ENCODE measurements around the gene RPL11. TPM values are rescaled to one million over a fixed set of nuclear protein-coding genes. Genes with fewer than 3 reads are reported as not detected.
"Not testable (repeated sequence)": the region's sequence is repeated elsewhere in the genome, so short reads cannot be mapped to it uniquely, and the experiment has no call there.

RPL11 gene
- total RNA-seq, 1 donor from 2014 or later: 1,285 TPM

DNA sequence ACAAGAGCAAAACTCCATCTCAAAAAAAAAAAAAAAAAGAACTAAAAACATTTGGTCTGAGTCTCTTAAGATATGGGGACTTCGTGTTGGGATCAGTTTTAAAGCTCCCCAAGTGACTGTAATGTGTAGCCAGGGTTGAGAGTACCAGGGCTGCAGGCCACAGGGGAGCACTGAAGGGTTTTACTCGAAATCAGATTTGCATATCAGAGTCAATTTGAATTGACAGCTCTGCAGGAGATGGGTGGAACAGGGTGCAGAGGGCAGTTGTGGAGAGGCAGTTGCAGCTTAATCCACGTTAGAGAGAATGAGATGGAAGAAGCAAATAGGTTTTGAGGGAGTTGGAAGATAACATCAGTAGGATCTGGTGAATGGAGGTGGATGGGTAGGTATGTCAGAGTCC is 31.0 kb downstream of the RPL11 start:
- TF ChIP-seq, protein P1, sequence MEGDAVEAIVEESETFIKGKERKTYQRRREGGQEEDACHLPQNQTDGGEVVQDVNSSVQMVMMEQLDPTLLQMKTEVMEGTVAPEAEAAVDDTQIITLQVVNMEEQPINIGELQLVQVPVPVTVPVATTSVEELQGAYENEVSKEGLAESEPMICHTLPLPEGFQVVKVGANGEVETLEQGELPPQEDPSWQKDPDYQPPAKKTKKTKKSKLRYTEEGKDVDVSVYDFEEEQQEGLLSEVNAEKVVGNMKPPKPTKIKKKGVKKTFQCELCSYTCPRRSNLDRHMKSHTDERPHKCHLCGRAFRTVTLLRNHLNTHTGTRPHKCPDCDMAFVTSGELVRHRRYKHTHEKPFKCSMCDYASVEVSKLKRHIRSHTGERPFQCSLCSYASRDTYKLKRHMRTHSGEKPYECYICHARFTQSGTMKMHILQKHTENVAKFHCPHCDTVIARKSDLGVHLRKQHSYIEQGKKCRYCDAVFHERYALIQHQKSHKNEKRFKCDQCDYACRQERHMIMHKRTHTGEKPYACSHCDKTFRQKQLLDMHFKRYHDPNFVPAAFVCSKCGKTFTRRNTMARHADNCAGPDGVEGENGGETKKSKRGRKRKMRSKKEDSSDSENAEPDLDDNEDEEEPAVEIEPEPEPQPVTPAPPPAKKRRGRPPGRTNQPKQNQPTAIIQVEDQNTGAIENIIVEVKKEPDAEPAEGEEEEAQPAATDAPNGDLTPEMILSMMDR (IDR thresholded peaks at IDR 0.05; ENCODE audit: unreplicated experiment): no peak
- no peaks in the 10 kb centered on the region for H3K9me3 Mint-ChIP-seq (ENCODE audit: unreplicated experiment)
- no peaks in the 10 kb centered on the region for H3K27me3 Mint-ChIP-seq (ENCODE audit: unreplicated experiment)
- no peak for DNase-seq (ENCODE audit: low spot score)
- no peaks in the 10 kb centered on the region for H3K36me3 Mint-ChIP-seq (ENCODE audit: low read depth, unreplicated experiment)
- H3K27ac Mint-ChIP-seq (ENCODE audit: unreplicated experiment): no peak overlapping the region
- no peak overlapping the region for H3K4me3 Mint-ChIP-seq (ENCODE audit: unreplicated experiment)
- peaks cover 7% of the 10 kb centered on the region for H3K4me1 Mint-ChIP-seq (ENCODE audit: unreplicated experiment)

DNA sequence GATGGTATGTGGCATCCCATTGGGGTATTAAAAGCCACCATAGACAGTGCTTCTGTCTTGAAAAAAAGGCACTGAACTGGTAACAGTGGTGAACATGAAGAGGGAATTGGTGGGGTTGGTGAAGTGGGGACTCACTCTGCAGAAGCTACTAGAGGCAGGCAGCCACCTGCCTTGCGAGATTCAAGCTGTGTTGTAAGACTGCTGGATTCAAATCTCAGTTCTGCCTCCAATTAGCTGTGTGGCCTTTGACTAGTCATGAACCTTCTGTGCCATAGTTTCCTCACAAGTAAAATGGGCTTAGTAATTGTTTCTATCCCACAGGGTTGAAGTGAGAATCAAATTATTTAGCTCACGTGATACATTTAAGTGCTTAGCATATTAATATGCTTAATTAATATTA is 35.1 kb downstream of the RPL11 start:
- DNase-seq (ENCODE audit: low spot score): no peak
- no peaks in the 10 kb centered on the region for H3K27me3 Mint-ChIP-seq (ENCODE audit: unreplicated experiment)
- H3K4me1 Mint-ChIP-seq (ENCODE audit: unreplicated experiment): peaks cover 20% of the 10 kb centered on the region

DNA sequence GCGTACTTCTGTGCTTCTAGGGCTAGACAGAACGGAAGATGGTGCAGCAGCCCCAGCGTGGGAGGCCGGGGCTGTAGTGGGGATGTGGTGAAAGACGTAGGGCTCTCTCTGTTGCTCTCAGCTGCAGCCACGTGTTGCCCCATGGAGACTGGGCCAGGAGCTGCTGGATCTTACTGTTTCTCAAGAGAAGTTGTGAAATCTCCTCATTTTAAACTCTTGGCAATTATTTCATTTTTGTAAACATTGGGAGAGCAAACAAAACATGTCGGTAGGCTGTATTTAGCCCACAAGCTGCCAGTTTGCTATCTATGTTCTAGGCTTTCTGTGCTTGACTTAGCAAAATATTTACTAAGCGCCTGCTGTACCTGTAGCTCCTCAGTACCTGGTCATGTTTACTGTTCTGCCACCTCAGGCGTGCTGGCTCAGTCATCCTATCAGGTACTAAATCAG is 35.8 kb downstream of the RPL11 start:
- Mint-ChIP-seq H3K27ac (ENCODE audit: unreplicated experiment) (peak overlapping the region; percentile 24), H3K9me3 (ENCODE audit: unreplicated experiment) (no peaks in the 10 kb centered on the region), H3K36me3 (ENCODE audit: low read depth, unreplicated experiment) (peaks cover 4% of the 10 kb centered on the region), H3K4me1 (ENCODE audit: unreplicated experiment) (peaks cover 20% of the 10 kb centered on the region), H3K27me3 (ENCODE audit: unreplicated experiment) (no peaks in the 10 kb centered on the region), H3K4me3 (ENCODE audit: unreplicated experiment) (no peak overlapping the region)
- TF ChIP-seq, protein P1 (IDR thresholded peaks at IDR 0.05; ENCODE audit: unreplicated experiment): no peak
- no peak for DNase-seq (ENCODE audit: low spot score)

More for the DNA sequence above, 35.1 kb downstream of the RPL11 start:
- TF ChIP-seq, protein P1 (IDR thresholded peaks at IDR 0.05; ENCODE audit: unreplicated experiment): no peak
- H3K4me3 Mint-ChIP-seq (ENCODE audit: unreplicated experiment): no peak overlapping the region
- no peaks in the 10 kb centered on the region for H3K9me3 Mint-ChIP-seq (ENCODE audit: unreplicated experiment)
- peaks cover 3% of the 10 kb centered on the region for H3K36me3 Mint-ChIP-seq (ENCODE audit: low read depth, unreplicated experiment)
- H3K27ac Mint-ChIP-seq (ENCODE audit: unreplicated experiment): no peak overlapping the region

DNA sequence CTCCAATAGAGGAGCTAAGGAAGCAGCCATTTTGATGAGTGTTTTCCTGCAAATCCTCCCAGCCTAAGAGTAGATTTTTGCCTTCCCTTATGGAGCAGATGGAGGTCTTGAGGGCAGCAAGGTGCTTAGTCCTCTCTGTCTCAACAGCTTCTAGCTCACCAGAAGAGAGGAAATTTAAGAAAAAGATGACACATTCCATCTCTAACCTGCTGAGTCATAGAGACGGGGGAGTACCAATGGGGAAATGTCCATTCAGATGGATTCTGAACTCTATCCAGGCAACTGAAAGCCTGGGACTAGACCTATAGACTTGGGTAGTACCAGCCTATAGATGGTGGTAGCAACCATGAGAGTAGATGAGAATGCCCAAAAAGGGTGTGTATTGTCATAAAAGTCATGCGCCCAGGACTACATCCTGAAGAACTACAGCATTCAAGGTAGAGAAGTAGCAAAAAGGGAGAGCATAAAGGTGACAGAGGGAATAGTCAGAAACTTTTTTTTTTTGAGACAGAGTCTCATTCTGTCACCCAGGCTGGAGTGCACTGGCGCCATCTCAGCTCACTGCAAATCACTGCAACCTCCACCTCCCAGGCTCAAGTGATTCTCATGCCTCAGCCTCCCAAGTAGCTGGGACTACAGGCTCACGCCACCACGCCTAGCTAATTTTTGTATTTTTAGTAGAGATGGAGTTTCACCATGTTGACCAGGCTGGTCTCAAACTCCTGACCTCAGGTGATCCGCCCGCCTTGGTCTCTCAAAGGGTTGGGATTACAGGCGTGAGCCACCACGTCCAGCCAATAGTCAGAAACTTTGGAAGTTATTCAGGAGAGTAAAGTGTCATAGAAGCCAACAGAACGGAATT is 41.0 kb downstream of the RPL11 start:
- Mint-ChIP-seq H3K4me1 (ENCODE audit: unreplicated experiment) (peaks cover 14% of the 10 kb centered on the region), H3K27ac (ENCODE audit: unreplicated experiment) (no peak overlapping the region), H3K4me3 (ENCODE audit: unreplicated experiment) (no peak overlapping the region), H3K27me3 (ENCODE audit: unreplicated experiment) (no peaks in the 10 kb centered on the region), H3K9me3 (ENCODE audit: unreplicated experiment) (no peaks in the 10 kb centered on the region), H3K36me3 (ENCODE audit: low read depth, unreplicated experiment) (peaks cover 4% of the 10 kb centered on the region)
- TF ChIP-seq, protein P1 (IDR thresholded peaks at IDR 0.05; ENCODE audit: unreplicated experiment): no peak
- DNase-seq (ENCODE audit: low spot score): no peak

DNA sequence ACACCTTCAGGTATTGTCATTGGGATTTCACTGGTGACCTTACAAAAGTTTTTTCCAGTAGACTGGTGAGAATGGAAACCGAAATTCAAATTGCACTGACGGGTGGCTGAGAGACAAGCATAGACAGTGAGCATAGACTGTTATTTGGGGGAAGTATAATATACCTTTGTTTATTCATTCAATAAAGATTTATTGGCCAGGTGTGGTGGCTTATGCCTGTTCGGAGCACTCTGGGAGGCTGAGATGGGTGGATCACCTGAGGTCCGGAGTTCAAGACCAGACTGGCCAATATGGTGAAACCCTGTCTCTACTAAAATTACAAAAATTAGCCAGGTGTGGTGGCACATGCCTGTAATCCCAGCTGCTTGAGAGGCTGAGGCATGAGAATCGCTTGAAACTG is 41.7 kb downstream of the RPL11 start:
- not testable (repeated sequence) for H3K36me3 Mint-ChIP-seq (ENCODE audit: low read depth, unreplicated experiment); H3K4me1 Mint-ChIP-seq (ENCODE audit: unreplicated experiment); H3K9me3 Mint-ChIP-seq (ENCODE audit: unreplicated experiment); H3K27ac Mint-ChIP-seq (ENCODE audit: unreplicated experiment); H3K4me3 Mint-ChIP-seq (ENCODE audit: unreplicated experiment); DNase-seq (ENCODE audit: low spot score); H3K27me3 Mint-ChIP-seq (ENCODE audit: unreplicated experiment)
